Measurements from ENCODE around the gene ZBTB4. TPM values are rescaled to one million over a fixed set of nuclear protein-coding genes. Genes with fewer than 3 reads are reported as not detected.

Gene ZBTB4
- total RNA-seq, 3 donors from 2014 or later (not counting 1 experiment from before 2014, with no cell fraction given) = 64.0 to 72.5 (median 68.4) TPM

DNA sequence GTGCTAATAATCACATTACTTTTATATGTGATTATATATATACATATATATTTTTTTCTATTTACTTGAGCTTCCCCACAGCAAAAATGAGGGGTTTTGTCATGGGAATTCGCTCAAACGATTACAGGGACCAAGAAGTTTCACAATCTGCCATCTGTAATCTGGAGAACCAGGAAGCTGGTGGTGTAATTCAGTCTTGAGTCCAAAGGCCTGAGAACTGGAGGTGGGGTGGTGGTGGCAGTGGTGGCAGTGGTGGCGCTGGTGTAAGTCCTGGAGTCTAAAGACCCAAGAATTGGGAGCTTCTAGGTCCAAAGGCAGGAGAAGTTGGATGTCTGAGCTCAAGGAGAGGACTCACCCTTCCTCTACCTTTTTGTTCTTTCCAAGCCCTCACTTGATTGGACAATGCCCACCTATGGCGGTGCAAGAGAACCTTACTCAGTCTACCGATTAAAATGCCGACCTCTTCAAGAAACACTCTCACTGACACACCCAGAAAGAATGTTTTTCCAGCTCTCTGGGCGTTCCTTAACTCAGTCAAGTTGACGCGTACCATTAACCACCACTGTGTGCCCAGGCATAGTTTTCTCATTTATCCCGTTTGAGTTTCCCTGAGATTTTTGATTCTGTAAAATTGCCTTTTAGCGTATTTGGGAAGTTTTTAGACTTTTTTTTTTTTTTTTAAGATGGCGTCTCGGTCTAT lies 36.6 kb upstream of the ZBTB4 start:
- Mint-ChIP-seq H3K27me3 (ENCODE audit: low read depth in 2 of 2) (no peaks in the 10 kb centered on the region), H3K4me3 (no peak overlapping the region), H3K27ac (no peak overlapping the region), H3K4me1 (peaks cover 0 to 11% of the 10 kb centered on the region in 2 donors), H3K9me3 (no peaks in the 10 kb centered on the region), H3K36me3 (no peaks in the 10 kb centered on the region)
- Histone ChIP-seq H3K27ac (ENCODE audit: low read length) (no peak overlapping the region), H3K9me3 (ENCODE audit: control insufficient read depth, insufficient read depth, low read length) (no peaks in the 10 kb centered on the region), H3K27me3 (ENCODE audit: control insufficient read depth, insufficient read depth, low read length) (no peaks in the 10 kb centered on the region), H3K36me3 (ENCODE audit: control insufficient read depth, insufficient read depth, low read length) (peaks cover 35% of the 10 kb centered on the region), H3K4me1 (ENCODE audit: control insufficient read depth, insufficient read depth, low read length) (no peaks in the 10 kb centered on the region), H3K4me3 (ENCODE audit: low read length) (no peak overlapping the region)
- TF ChIP-seq, protein P1, sequence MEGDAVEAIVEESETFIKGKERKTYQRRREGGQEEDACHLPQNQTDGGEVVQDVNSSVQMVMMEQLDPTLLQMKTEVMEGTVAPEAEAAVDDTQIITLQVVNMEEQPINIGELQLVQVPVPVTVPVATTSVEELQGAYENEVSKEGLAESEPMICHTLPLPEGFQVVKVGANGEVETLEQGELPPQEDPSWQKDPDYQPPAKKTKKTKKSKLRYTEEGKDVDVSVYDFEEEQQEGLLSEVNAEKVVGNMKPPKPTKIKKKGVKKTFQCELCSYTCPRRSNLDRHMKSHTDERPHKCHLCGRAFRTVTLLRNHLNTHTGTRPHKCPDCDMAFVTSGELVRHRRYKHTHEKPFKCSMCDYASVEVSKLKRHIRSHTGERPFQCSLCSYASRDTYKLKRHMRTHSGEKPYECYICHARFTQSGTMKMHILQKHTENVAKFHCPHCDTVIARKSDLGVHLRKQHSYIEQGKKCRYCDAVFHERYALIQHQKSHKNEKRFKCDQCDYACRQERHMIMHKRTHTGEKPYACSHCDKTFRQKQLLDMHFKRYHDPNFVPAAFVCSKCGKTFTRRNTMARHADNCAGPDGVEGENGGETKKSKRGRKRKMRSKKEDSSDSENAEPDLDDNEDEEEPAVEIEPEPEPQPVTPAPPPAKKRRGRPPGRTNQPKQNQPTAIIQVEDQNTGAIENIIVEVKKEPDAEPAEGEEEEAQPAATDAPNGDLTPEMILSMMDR (IDR thresholded peaks at IDR 0.05) = no peak
- 87% methylated on average over 13 of the region's 13 CpGs for WGBS (ENCODE audit: insufficient coverage)
- intact Hi-C loops (cut with micrococcal nuclease) = loop anchor here (2.0 to 10.0 kb wide), 2 partner anchors 73 to 169 kb away; partner anchors contain the start of genes TP53 and WRAP53
- ATAC-seq (no peak), DNase-seq (no peak)

DNA sequence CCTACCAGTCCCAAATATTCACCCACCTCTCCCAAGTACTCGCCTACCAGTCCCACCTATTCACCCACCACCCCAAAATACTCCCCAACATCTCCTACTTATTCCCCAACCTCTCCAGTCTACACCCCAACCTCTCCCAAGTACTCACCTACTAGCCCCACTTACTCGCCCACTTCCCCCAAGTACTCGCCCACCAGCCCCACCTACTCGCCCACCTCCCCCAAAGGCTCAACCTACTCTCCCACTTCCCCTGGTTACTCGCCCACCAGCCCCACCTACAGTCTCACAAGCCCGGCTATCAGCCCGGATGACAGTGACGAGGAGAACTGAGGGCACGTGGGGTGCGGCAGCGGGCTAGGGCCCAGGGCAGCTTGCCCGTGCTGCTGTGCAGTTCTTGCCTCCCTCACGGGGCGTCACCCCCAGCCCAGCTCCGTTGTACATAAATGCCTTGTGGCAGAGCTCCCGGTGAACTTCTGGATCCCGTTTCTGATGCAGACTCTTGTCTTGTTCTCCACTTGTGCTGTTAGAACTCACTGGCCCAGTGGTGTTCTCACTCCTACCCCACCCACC lies 34.5 kb upstream of the ZBTB4 start:
- H3K4me1 ChIP-seq (ENCODE audit: control insufficient read depth, insufficient read depth, low read length) = no peaks in the 10 kb centered on the region
- Mint-ChIP-seq H3K27me3 (ENCODE audit: low read depth in 2 of 2) (no peaks in the 10 kb centered on the region), H3K9me3 (no peaks in the 10 kb centered on the region), H3K4me3 (no peak overlapping the region), H3K36me3 (no peaks in the 10 kb centered on the region), H3K4me1 (peaks cover 0 to 11% of the 10 kb centered on the region in 2 donors), H3K27ac (peak overlapping the region in 1 of 2 donors; percentile 55)
- no peak for ATAC-seq
- TF ChIP-seq, protein P1 (IDR thresholded peaks at IDR 0.05) = no peak
- DNase-seq = peak in 1 of 2 donors; percentile 10
- no peak overlapping the region for H3K27ac ChIP-seq (ENCODE audit: low read length)
- H3K27me3 ChIP-seq (ENCODE audit: control insufficient read depth, insufficient read depth, low read length) = no peaks in the 10 kb centered on the region
- H3K9me3 ChIP-seq (ENCODE audit: control insufficient read depth, insufficient read depth, low read length) = no peaks in the 10 kb centered on the region
- intact Hi-C loops (cut with micrococcal nuclease) = loop anchor here (1.0 to 10.0 kb wide), 3 partner anchors 47 to 171 kb away; partner anchors contain the start of genes SENP3, TP53 and WRAP53
- no peak overlapping the region for H3K4me3 ChIP-seq (ENCODE audit: low read length)
- peaks cover 53% of the 10 kb centered on the region for H3K36me3 ChIP-seq (ENCODE audit: control insufficient read depth, insufficient read depth, low read length)
- WGBS (ENCODE audit: insufficient coverage) = 84% methylated on average over 17 of the region's 17 CpGs

DNA sequence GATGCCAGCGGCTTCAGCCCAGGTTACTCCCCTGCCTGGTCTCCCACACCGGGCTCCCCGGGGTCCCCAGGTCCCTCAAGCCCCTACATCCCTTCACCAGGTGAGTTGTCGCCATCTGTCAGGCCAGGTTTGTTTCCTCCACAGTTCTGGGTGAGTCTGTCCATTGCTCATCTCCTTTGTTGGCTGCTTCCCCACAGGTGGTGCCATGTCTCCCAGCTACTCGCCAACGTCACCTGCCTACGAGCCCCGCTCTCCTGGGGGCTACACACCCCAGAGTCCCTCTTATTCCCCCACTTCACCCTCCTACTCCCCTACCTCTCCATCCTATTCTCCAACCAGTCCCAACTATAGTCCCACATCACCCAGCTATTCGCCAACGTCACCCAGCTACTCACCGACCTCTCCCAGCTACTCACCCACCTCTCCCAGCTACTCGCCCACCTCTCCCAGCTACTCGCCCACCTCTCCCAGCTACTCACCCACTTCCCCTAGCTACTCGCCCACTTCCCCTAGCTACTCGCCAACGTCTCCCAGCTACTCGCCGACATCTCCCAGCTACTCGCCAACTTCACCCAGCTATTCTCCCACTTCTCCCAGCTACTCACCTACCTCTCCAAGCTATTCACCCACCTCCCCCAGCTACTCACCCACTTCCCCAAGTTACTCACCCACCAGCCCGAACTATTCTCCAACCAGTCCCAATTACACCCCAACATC lies 33.6 kb upstream of the ZBTB4 start:
- H3K36me3 Mint-ChIP-seq = no peaks in the 10 kb centered on the region
- WGBS (ENCODE audit: insufficient coverage) = 90% methylated on average over 20 of the region's 20 CpGs
- H3K27me3 Mint-ChIP-seq (ENCODE audit: low read depth in 2 of 2) = no peaks in the 10 kb centered on the region
- peaks cover 0 to 11% of the 10 kb centered on the region in 2 donors for H3K4me1 Mint-ChIP-seq
- Histone ChIP-seq H3K27me3 (ENCODE audit: control insufficient read depth, insufficient read depth, low read length) (no peaks in the 10 kb centered on the region), H3K4me3 (ENCODE audit: low read length) (no peak overlapping the region), H3K36me3 (ENCODE audit: control insufficient read depth, insufficient read depth, low read length) (peaks cover 62% of the 10 kb centered on the region), H3K4me1 (ENCODE audit: control insufficient read depth, insufficient read depth, low read length) (no peaks in the 10 kb centered on the region), H3K27ac (ENCODE audit: low read length) (no peak overlapping the region), H3K9me3 (ENCODE audit: control insufficient read depth, insufficient read depth, low read length) (no peaks in the 10 kb centered on the region)
- ATAC-seq (peak in 1 of 3 donors; percentile 10), DNase-seq (peak in 1 of 2 donors; percentile 19)
- intact Hi-C loops (cut with micrococcal nuclease) = loop anchor here (10.0 kb wide), 1 partner anchor 172 kb away; the partner anchor contains the start of genes TP53 and WRAP53
- TF ChIP-seq, protein P1 (IDR thresholded peaks at IDR 0.05) = no peak
- H3K4me3 Mint-ChIP-seq = no peak overlapping the region
- H3K9me3 Mint-ChIP-seq = no peaks in the 10 kb centered on the region
- peak overlapping the region in 1 of 2 donors; percentile 55 for H3K27ac Mint-ChIP-seq
